Mesendoderm (in vitro differentiated cells): ENCODE measurements around the gene AKTIP.
"Not testable (repeated sequence)": the region's sequence is repeated elsewhere in the genome, so short reads cannot be mapped to it uniquely, and the experiment has no call there.

Experiments used
- DNase-seq: peaks from one replicate; pipeline ENCODE4 v3.0.0; 2013
- H2AK5ac ChIP-seq: 2 replicates; pipeline ENCODE4 v1.6.1; 2013; ENCODE audit warnings: low read length, inconsistent platforms
- H2BK120ac ChIP-seq: 2 replicates; pipeline ENCODE4 v1.6.1; 2013; ENCODE audit warnings: low read depth, mild to moderate bottlenecking, low read length, moderate library complexity, mixed read lengths
- H2BK15ac ChIP-seq: replicated peaks from 2 replicates; pipeline ENCODE4 v1.6.1; 2013; ENCODE audit warnings: low read depth, mild to moderate bottlenecking, moderate library complexity
- H2BK5ac ChIP-seq: 2 replicates; pipeline ENCODE4 v1.6.1; 2013; ENCODE audit warnings: low read length, inconsistent platforms
- H3K18ac ChIP-seq: 2 replicates; pipeline ENCODE4 v1.6.1; 2013; ENCODE audit warnings: mild to moderate bottlenecking, low read length, mixed read lengths
- H3K23ac ChIP-seq: one replicate; pipeline ENCODE4 v1.6.1; 2013; ENCODE audit warnings: low read length
- H3K27ac ChIP-seq: 2 replicates; pipeline ENCODE4 v1.5.1; 2013; ENCODE audit warnings: low read depth, mild to moderate bottlenecking, inconsistent platforms, low read length, moderate library complexity
- H3K27me3 ChIP-seq: 2 replicates; pipeline ENCODE4 v1.6.1; 2013; ENCODE audit warnings: low read length, control low read depth, mild to moderate bottlenecking, inconsistent platforms; ENCODE audit not compliant: insufficient read depth, poor library complexity
- H3K36me3 ChIP-seq: 2 replicates; pipeline ENCODE4 v1.6.1; 2013; ENCODE audit warnings: low read length, inconsistent platforms; ENCODE audit not compliant: control insufficient read depth, insufficient read depth
- H3K4ac ChIP-seq: one replicate; pipeline ENCODE4 v1.6.1; 2013; ENCODE audit warnings: low read depth, mild to moderate bottlenecking, low read length, moderate library complexity
- H3K4me1 ChIP-seq: 2 replicates; pipeline ENCODE4 v1.6.1; 2013; ENCODE audit warnings: low read depth, low read length, inconsistent platforms; ENCODE audit not compliant: control insufficient read depth
- H3K4me2 ChIP-seq: 2 replicates; pipeline ENCODE4 v1.6.1; 2013; ENCODE audit warnings: low read length
- H3K4me3 ChIP-seq: 2 replicates; pipeline ENCODE4 v1.5.1; 2013; ENCODE audit warnings: mild to moderate bottlenecking, low read length
- H3K56ac ChIP-seq: one replicate; pipeline ENCODE4 v1.6.1; 2013; ENCODE audit warnings: low read length
- H3K79me1 ChIP-seq: 2 replicates; pipeline ENCODE4 v1.6.1; 2013; ENCODE audit warnings: low read length, inconsistent platforms
- H3K79me2 ChIP-seq: 2 replicates; pipeline ENCODE4 v1.6.1; 2013; ENCODE audit warnings: mild to moderate bottlenecking, low read length; ENCODE audit not compliant: control insufficient read depth, insufficient read depth
- H3K9ac ChIP-seq: 2 replicates; pipeline ENCODE4 v1.6.1; 2013; ENCODE audit warnings: low read length, inconsistent platforms
- H4K5ac ChIP-seq: one replicate; pipeline ENCODE4 v1.6.1; 2013; ENCODE audit warnings: low read length
- H4K8ac ChIP-seq: one replicate; pipeline ENCODE4 v1.6.1; 2013; ENCODE audit warnings: low read depth, mild to moderate bottlenecking, control low read depth, low read length, moderate library complexity
- WGBS: extraction: QIAGEN DNeasy Blood & Tissue Kit; methylation state at CpG from one replicate; pipeline ENCODE4 v1.1.7; 2013; ENCODE audit warnings: low lambda C conversion rate, missing lambda C conversion rate; ENCODE audit not compliant: insufficient coverage; ENCODE audit errors: extremely low coverage; 5-methylcytosine and 5-hydroxymethylcytosine counted together

AKTIP gene

GRCh38 chr16:53541326-53541725 is 38.3 kb upstream of the AKTIP start:
- H4K5ac ChIP-seq, result no peak overlapping the region
- H3K36me3 ChIP-seq, result no peaks in the 10 kb centered on the region
- H3K4me1 ChIP-seq, result no peaks in the 10 kb centered on the region
- no peak overlapping the region for H3K27ac ChIP-seq
- no peak overlapping the region for H3K23ac ChIP-seq
- H3K27me3 ChIP-seq, result no peaks in the 10 kb centered on the region
- H3K79me2 ChIP-seq, result no peaks in the 10 kb centered on the region
- H3K4ac ChIP-seq, result no peak overlapping the region
- no peaks in the 10 kb centered on the region for H3K79me1 ChIP-seq
- H2BK120ac ChIP-seq, result no peak overlapping the region
- H3K18ac ChIP-seq, result no peak overlapping the region
- H4K8ac ChIP-seq, result no peak overlapping the region
- H2AK5ac ChIP-seq, result no peak overlapping the region
- DNase-seq, result no peak
- no peak overlapping the region for H3K9ac ChIP-seq
- H3K4me2 ChIP-seq, result no peak overlapping the region
- H3K56ac ChIP-seq, result no peak overlapping the region
- no CpG with 5 or more reads among the region's 9 CpGs for WGBS
- no peak overlapping the region for H2BK5ac ChIP-seq
- no peak overlapping the region for H3K4me3 ChIP-seq
- no peak overlapping the region for H2BK15ac ChIP-seq

- H3K27me3 ChIP-seq, H3K18ac ChIP-seq, H3K4me1 ChIP-seq, H3K4me3 ChIP-seq, H4K8ac ChIP-seq, H3K4me2 ChIP-seq, DNase-seq, H2AK5ac ChIP-seq, H3K56ac ChIP-seq, H2BK15ac ChIP-seq, H4K5ac ChIP-seq, H3K23ac ChIP-seq, H3K79me2 ChIP-seq, H3K27ac ChIP-seq, H3K79me1 ChIP-seq, H3K9ac ChIP-seq, H2BK120ac ChIP-seq, H2BK5ac ChIP-seq, H3K36me3 ChIP-seq, H3K4ac ChIP-seq: not testable (repeated sequence)
- WGBS, result no CpG with 5 or more reads among the region's 13 CpGs
Measured at GRCh38 chr16:53539759-53540718, 37.0 kb upstream of the AKTIP start.

GRCh38 chr16:53539346-53539745 is 36.3 kb upstream of the AKTIP start:
- H4K8ac ChIP-seq, H3K9ac ChIP-seq, H3K56ac ChIP-seq, DNase-seq, H3K23ac ChIP-seq, H3K4me1 ChIP-seq, H3K4ac ChIP-seq, H2BK120ac ChIP-seq, H3K36me3 ChIP-seq, H2AK5ac ChIP-seq, H2BK15ac ChIP-seq, H4K5ac ChIP-seq, H3K18ac ChIP-seq, H3K4me2 ChIP-seq, H3K27me3 ChIP-seq, H3K79me1 ChIP-seq, H3K4me3 ChIP-seq, H3K79me2 ChIP-seq, H2BK5ac ChIP-seq, H3K27ac ChIP-seq: not testable (repeated sequence)
- no CpG with 5 or more reads among the region's 27 CpGs for WGBS

GRCh38 chr16:53537626-53538025 is 34.6 kb upstream of the AKTIP start:
- Histone ChIP-seq H3K27me3 (no peaks in the 10 kb centered on the region), H2BK120ac (no peak overlapping the region)
- no CpG with 5 or more reads among the region's 5 CpGs for WGBS

GRCh38 chr16:53534206-53534605 is 31.2 kb upstream of the AKTIP start:
- no peaks in the 10 kb centered on the region for H3K4me1 ChIP-seq
- H3K56ac ChIP-seq, result no peak overlapping the region
- no peak overlapping the region for H2BK120ac ChIP-seq
- no peak overlapping the region for H3K4me3 ChIP-seq
- no CpG with 5 or more reads among the region's 2 CpGs for WGBS
- H2AK5ac ChIP-seq, result no peak overlapping the region
- no peaks in the 10 kb centered on the region for H3K36me3 ChIP-seq
- H3K23ac ChIP-seq, result no peak overlapping the region
- H2BK5ac ChIP-seq, result no peak overlapping the region
- H4K5ac ChIP-seq, result no peak overlapping the region
- H3K79me1 ChIP-seq, result no peaks in the 10 kb centered on the region
- H3K27ac ChIP-seq, result no peak overlapping the region
- H4K8ac ChIP-seq, result no peak overlapping the region
- H3K18ac ChIP-seq, result no peak overlapping the region
- no peak overlapping the region for H2BK15ac ChIP-seq
- no peak overlapping the region for H3K4ac ChIP-seq
- no peaks in the 10 kb centered on the region for H3K27me3 ChIP-seq
- H3K4me2 ChIP-seq, result no peak overlapping the region
- H3K79me2 ChIP-seq, result no peaks in the 10 kb centered on the region
- DNase-seq, result peak; percentile 57
- no peak overlapping the region for H3K9ac ChIP-seq

More at GRCh38 chr16:53537626-53538025, 34.6 kb upstream of the AKTIP start:
- no peak overlapping the region for H3K9ac ChIP-seq
- H4K8ac ChIP-seq, result no peak overlapping the region
- no peak overlapping the region for H3K4ac ChIP-seq
- H3K18ac ChIP-seq, result no peak overlapping the region
- H3K4me1 ChIP-seq, result no peaks in the 10 kb centered on the region
- no peak overlapping the region for H3K56ac ChIP-seq
- H2AK5ac ChIP-seq, result no peak overlapping the region
- H3K4me2 ChIP-seq, result no peak overlapping the region
- no peak overlapping the region for H3K23ac ChIP-seq
- H2BK5ac ChIP-seq, result no peak overlapping the region
- no peaks in the 10 kb centered on the region for H3K79me2 ChIP-seq
- no peaks in the 10 kb centered on the region for H3K36me3 ChIP-seq
- H3K4me3 ChIP-seq, result no peak overlapping the region
- no peaks in the 10 kb centered on the region for H3K79me1 ChIP-seq
- no peak overlapping the region for H2BK15ac ChIP-seq
- no peak overlapping the region for H3K27ac ChIP-seq
- no peak overlapping the region for H4K5ac ChIP-seq
- DNase-seq, result no peak
